HepG2 (cell line): ENCODE results near the gene UPK1B.

Experiments
- IRF9 ChIP-seq: sonication (generic); formaldehyde crosslinking; IDR thresholded peaks from 2 replicates; pipeline ENCODE4 v1.8.0; 2022; ENCODE audit warnings: missing genetic modification reagents, mild to moderate bottlenecking, borderline replicate concordance
- MTA1 ChIP-seq: sonication (generic); formaldehyde crosslinking; IDR thresholded peaks from 2 replicates; pipeline ENCODE4 v1.4.0; 2020; ENCODE audit warnings: missing genetic modification reagents, mild to moderate bottlenecking, borderline replicate concordance
- PAX8 ChIP-seq: sonication (generic); formaldehyde crosslinking; IDR thresholded peaks from 2 replicates; pipeline ENCODE4 v1.8.0; 2022; ENCODE audit warnings: mild to moderate bottlenecking, missing genetic modification reagents, borderline replicate concordance
- POGZ ChIP-seq: sonication (generic); formaldehyde crosslinking; IDR thresholded peaks from 2 replicates; pipeline ENCODE4 v1.4.0; 2020; ENCODE audit warnings: mild to moderate bottlenecking, missing genetic modification reagents
- TP53 ChIP-seq: sonication (generic); formaldehyde crosslinking; conservative IDR thresholded peaks from 2 replicates; pipeline ENCODE4 v1.4.0; 2020; ENCODE audit warnings: missing genetic modification reagents
- ZNF232 ChIP-seq: sonication (generic); formaldehyde crosslinking; IDR thresholded peaks from 2 replicates; pipeline ENCODE4 v1.4.0; 2020; ENCODE audit warnings: missing genetic modification reagents, borderline replicate concordance

GRCh38 chr3:119220198-119220597 is 46.8 kb downstream of the UPK1B start:
- no peak for TF ChIP-seq ZNF232
- TF ChIP-seq MTA1: no peak
- TF ChIP-seq POGZ: no peak
- TF ChIP-seq PAX8: no peak
- TF ChIP-seq TP53 (CRISPR knock-in tag): no peak
- no peak for TF ChIP-seq IRF9 (CRISPR knock-in tag)
